Panc1 (cell line): ENCODE measurements around the gene TGFBI.

Source experiments
- POLR2AphosphoS5 ChIP-seq: IDR thresholded peaks from 2 replicates; pipeline ENCODE4 v1.6.1; 2012; ENCODE audit warnings: mild to moderate bottlenecking, low read depth, low read length, moderate library complexity
- TF ChIP-seq, protein P1 (sequence below): fragments of 450-650 bp; IDR thresholded peaks from 2 replicates; pipeline ENCODE4 v1.5.1; 2017; ENCODE audit warnings: mild to moderate bottlenecking
- TF ChIP-seq, protein P2 (sequence below), 2 experiments: IDR thresholded peaks; 2 replicates each; pipeline ENCODE4 v1.6.1; 2011 to 2012; ENCODE audit warnings: low read depth in 2 of 2, control low read depth in 1 of 2, low read length in 1 of 2, mild to moderate bottlenecking in 1 of 2, moderate library complexity in 1 of 2; ENCODE audit not compliant: insufficient read depth in 1 of 2

DNA sequence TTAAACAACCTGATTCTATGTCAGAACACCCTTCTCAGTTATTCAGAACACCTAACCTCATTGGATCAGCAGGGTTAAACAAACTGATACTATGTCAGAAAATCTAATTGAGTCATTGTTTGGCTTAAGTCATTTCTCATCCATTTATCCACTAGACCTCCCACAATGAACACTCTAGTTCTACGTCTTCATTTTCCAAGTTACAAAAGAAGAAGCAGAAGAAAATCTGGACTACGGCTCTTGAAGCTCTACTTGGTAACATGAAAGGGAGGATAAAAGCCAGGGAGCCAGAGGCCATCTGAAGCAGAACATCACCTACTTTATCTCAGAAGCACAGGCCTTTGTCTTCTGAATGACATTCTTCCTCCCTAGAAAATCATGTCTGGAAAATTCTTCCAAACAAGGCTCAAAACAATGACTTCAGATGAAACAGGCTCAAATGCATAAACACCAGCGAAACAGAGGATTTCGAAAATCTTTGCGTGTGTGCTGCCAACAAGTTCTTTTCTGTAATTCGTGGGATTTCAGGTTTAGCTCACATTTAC is 35.4 kb upstream of the TGFBI start:
- TF ChIP-seq, protein P1, sequence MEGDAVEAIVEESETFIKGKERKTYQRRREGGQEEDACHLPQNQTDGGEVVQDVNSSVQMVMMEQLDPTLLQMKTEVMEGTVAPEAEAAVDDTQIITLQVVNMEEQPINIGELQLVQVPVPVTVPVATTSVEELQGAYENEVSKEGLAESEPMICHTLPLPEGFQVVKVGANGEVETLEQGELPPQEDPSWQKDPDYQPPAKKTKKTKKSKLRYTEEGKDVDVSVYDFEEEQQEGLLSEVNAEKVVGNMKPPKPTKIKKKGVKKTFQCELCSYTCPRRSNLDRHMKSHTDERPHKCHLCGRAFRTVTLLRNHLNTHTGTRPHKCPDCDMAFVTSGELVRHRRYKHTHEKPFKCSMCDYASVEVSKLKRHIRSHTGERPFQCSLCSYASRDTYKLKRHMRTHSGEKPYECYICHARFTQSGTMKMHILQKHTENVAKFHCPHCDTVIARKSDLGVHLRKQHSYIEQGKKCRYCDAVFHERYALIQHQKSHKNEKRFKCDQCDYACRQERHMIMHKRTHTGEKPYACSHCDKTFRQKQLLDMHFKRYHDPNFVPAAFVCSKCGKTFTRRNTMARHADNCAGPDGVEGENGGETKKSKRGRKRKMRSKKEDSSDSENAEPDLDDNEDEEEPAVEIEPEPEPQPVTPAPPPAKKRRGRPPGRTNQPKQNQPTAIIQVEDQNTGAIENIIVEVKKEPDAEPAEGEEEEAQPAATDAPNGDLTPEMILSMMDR: no peak
- TF ChIP-seq POLR2AphosphoS5: no peak
- TF ChIP-seq, protein P2, sequence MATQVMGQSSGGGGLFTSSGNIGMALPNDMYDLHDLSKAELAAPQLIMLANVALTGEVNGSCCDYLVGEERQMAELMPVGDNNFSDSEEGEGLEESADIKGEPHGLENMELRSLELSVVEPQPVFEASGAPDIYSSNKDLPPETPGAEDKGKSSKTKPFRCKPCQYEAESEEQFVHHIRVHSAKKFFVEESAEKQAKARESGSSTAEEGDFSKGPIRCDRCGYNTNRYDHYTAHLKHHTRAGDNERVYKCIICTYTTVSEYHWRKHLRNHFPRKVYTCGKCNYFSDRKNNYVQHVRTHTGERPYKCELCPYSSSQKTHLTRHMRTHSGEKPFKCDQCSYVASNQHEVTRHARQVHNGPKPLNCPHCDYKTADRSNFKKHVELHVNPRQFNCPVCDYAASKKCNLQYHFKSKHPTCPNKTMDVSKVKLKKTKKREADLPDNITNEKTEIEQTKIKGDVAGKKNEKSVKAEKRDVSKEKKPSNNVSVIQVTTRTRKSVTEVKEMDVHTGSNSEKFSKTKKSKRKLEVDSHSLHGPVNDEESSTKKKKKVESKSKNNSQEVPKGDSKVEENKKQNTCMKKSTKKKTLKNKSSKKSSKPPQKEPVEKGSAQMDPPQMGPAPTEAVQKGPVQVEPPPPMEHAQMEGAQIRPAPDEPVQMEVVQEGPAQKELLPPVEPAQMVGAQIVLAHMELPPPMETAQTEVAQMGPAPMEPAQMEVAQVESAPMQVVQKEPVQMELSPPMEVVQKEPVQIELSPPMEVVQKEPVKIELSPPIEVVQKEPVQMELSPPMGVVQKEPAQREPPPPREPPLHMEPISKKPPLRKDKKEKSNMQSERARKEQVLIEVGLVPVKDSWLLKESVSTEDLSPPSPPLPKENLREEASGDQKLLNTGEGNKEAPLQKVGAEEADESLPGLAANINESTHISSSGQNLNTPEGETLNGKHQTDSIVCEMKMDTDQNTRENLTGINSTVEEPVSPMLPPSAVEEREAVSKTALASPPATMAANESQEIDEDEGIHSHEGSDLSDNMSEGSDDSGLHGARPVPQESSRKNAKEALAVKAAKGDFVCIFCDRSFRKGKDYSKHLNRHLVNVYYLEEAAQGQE (IDR thresholded peaks at IDR 0.05; ENCODE audit: insufficient read depth in 1 of 2, low read depth in 2 of 2, low read length in 1 of 2): no peak
